Measurements from ENCODE around the gene CDH8.
"Not testable (repeated sequence)": the region's sequence is repeated elsewhere in the genome, so short reads cannot be mapped to it uniquely, and the experiment has no call there.

The CDH8 gene

DNA sequence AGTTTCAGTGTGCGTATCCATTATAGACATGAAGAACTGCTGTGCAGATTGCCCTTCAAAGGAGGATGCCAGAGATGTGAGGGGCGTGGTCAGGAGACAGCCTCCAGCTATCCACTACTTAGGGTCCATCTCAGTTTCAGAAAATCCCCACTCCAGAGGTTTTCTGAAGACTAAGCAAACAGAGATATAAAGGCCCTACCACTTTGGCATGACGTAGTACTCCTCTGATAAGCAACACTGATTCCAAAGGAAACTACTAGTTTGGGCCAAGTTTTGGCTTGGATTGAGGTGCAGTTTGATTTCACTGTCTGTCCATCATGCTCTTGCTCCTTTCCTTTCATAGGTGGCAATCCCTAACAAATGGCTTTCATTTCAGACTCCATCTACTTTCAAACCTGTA, 228.7 kb downstream of the CDH8 start:
- H3K36me3 ChIP-seq (ENCODE audit: insufficient read depth, low read length): no peaks in the 10 kb centered on the region
- no peaks in the 10 kb centered on the region for H3K9me3 ChIP-seq (ENCODE audit: insufficient read depth, low read length, severe bottlenecking)
- H3K27ac ChIP-seq (ENCODE audit: low read length): no peak overlapping the region
- DNase-seq (no peak), ATAC-seq (ENCODE audit: insufficient read depth, low read depth) (no peak)
- no peaks in the 10 kb centered on the region for H3K79me2 ChIP-seq (ENCODE audit: insufficient read depth, low read length)
- no peak overlapping the region for H3K9ac ChIP-seq (ENCODE audit: low read depth, low read length)
- no peaks in the 10 kb centered on the region for H3K27me3 ChIP-seq (ENCODE audit: insufficient read depth, low read length, poor library complexity)
- no peaks in the 10 kb centered on the region for H4K20me1 ChIP-seq (ENCODE audit: insufficient read depth, low read length)
- no peaks in the 10 kb centered on the region for H3K4me1 ChIP-seq (ENCODE audit: insufficient read depth, low read length)
- no peak overlapping the region for H2AFZ ChIP-seq (ENCODE audit: low read depth, low read length)
- TF ChIP-seq EZH2 (IDR thresholded peaks at IDR 0.05; ENCODE audit: borderline replicate concordance, low read depth, low read length, severe bottlenecking): no peak
- TF ChIP-seq, protein P1, sequence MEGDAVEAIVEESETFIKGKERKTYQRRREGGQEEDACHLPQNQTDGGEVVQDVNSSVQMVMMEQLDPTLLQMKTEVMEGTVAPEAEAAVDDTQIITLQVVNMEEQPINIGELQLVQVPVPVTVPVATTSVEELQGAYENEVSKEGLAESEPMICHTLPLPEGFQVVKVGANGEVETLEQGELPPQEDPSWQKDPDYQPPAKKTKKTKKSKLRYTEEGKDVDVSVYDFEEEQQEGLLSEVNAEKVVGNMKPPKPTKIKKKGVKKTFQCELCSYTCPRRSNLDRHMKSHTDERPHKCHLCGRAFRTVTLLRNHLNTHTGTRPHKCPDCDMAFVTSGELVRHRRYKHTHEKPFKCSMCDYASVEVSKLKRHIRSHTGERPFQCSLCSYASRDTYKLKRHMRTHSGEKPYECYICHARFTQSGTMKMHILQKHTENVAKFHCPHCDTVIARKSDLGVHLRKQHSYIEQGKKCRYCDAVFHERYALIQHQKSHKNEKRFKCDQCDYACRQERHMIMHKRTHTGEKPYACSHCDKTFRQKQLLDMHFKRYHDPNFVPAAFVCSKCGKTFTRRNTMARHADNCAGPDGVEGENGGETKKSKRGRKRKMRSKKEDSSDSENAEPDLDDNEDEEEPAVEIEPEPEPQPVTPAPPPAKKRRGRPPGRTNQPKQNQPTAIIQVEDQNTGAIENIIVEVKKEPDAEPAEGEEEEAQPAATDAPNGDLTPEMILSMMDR (IDR thresholded peaks at IDR 0.05; ENCODE audit: borderline replicate concordance, extremely low read depth, low read length, poor library complexity, severe bottlenecking): no peak
- no peak overlapping the region for H3K4me3 ChIP-seq (ENCODE audit: low read depth in 1 of 2, low read length in 2 of 2)
- no peak overlapping the region for H3K4me2 ChIP-seq (ENCODE audit: insufficient read depth, low read length)

DNA sequence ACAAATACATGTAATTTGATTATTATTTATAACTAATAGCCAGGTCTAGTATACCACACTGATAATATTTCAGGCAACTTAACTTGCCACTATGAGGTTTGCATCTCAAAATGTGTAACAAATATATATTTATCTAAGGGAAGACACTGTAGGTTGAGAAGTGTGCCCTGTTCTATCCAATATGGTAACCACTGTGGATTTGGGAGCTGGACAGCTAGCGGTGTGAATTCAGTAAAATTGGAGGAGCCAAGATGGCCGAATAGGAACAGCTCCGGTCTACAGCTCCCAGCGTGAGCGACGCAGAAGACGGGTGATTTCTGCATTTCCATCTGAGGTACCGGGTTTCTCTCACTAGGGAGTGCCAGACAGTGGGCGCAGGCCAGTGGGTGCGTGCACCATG, 235.0 kb downstream of the CDH8 start:
- H3K27ac ChIP-seq (ENCODE audit: low read length); H3K9me3 ChIP-seq (ENCODE audit: insufficient read depth, low read length, severe bottlenecking); H3K4me1 ChIP-seq (ENCODE audit: insufficient read depth, low read length); DNase-seq; H3K36me3 ChIP-seq (ENCODE audit: insufficient read depth, low read length); H2AFZ ChIP-seq (ENCODE audit: low read depth, low read length); ATAC-seq (ENCODE audit: insufficient read depth, low read depth); H3K9ac ChIP-seq (ENCODE audit: low read depth, low read length); H3K79me2 ChIP-seq (ENCODE audit: insufficient read depth, low read length); H3K4me3 ChIP-seq (ENCODE audit: low read depth in 1 of 2, low read length in 2 of 2); H3K27me3 ChIP-seq (ENCODE audit: insufficient read depth, low read length, poor library complexity); H3K4me2 ChIP-seq (ENCODE audit: insufficient read depth, low read length); H4K20me1 ChIP-seq (ENCODE audit: insufficient read depth, low read length): not testable (repeated sequence)

DNA sequence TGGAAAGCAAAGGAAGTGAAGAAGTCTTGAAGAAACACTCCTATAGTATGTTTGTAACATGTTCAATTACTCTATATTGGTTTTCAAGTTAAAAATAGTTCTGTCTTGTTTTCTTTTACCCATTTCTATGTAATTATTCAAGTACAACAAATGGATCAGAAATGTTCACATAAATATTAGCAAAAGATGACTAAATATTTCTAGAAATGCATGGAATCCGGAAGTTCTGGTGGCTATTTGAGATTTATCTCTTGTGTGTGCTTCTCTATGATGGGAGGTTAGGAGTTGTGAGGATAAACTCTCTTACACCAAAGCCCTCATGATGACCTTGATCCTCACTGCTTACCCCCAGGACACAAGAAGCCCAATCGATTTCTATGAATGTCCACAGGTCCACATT, 237.5 kb downstream of the CDH8 start:
- Histone ChIP-seq H2AFZ (ENCODE audit: low read depth, low read length) (no peak overlapping the region), H3K9me3 (ENCODE audit: insufficient read depth, low read length, severe bottlenecking) (no peaks in the 10 kb centered on the region), H3K4me1 (ENCODE audit: insufficient read depth, low read length) (no peaks in the 10 kb centered on the region), H3K27ac (ENCODE audit: low read length) (no peak overlapping the region), H3K4me3 (ENCODE audit: low read depth in 1 of 2, low read length in 2 of 2) (no peak overlapping the region), H4K20me1 (ENCODE audit: insufficient read depth, low read length) (no peaks in the 10 kb centered on the region), H3K4me2 (ENCODE audit: insufficient read depth, low read length) (no peak overlapping the region), H3K79me2 (ENCODE audit: insufficient read depth, low read length) (no peaks in the 10 kb centered on the region), H3K9ac (ENCODE audit: low read depth, low read length) (no peak overlapping the region), H3K27me3 (ENCODE audit: insufficient read depth, low read length, poor library complexity) (no peaks in the 10 kb centered on the region), H3K36me3 (ENCODE audit: insufficient read depth, low read length) (no peaks in the 10 kb centered on the region)
- no peak for ATAC-seq (ENCODE audit: insufficient read depth, low read depth)
- TF ChIP-seq, protein P1 (IDR thresholded peaks at IDR 0.05; ENCODE audit: borderline replicate concordance, extremely low read depth, low read length, poor library complexity, severe bottlenecking): no peak
- TF ChIP-seq EZH2 (IDR thresholded peaks at IDR 0.05; ENCODE audit: borderline replicate concordance, low read depth, low read length, severe bottlenecking): no peak
- no peak for DNase-seq

DNA sequence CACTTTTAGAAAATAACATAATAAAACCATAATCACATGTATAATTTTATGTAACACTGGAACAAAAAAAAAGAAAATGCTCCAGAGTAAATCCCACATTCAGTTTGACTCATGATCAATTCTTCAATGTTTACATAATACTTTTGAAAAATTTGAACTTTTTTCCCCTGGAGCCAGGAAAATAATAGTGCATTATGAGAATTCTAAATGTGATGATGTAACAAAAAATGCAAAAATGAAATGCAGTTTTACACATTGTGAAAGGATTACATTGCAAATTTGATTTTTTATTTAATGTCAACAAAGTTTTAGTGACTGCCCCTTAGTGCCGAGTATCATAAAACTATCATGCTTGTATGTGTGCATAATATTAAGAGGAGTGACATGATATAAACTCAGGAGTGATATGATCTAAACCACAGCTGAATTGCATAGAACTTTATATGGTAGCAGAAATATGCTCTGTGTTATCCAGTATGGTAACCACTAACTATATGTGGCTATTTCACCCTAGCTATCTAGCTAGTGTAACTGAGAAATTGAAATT, 238.2 kb downstream of the CDH8 start:
- DNase-seq: no peak
- Histone ChIP-seq H3K4me1 (ENCODE audit: insufficient read depth, low read length) (no peaks in the 10 kb centered on the region), H3K36me3 (ENCODE audit: insufficient read depth, low read length) (no peaks in the 10 kb centered on the region), H3K9me3 (ENCODE audit: insufficient read depth, low read length, severe bottlenecking) (no peaks in the 10 kb centered on the region), H3K27me3 (ENCODE audit: insufficient read depth, low read length, poor library complexity) (no peaks in the 10 kb centered on the region), H3K27ac (ENCODE audit: low read length) (no peak overlapping the region), H2AFZ (ENCODE audit: low read depth, low read length) (no peak overlapping the region), H3K9ac (ENCODE audit: low read depth, low read length) (no peak overlapping the region), H3K4me2 (ENCODE audit: insufficient read depth, low read length) (no peak overlapping the region), H3K79me2 (ENCODE audit: insufficient read depth, low read length) (no peaks in the 10 kb centered on the region), H3K4me3 (ENCODE audit: low read depth in 1 of 2, low read length in 2 of 2) (no peak overlapping the region), H4K20me1 (ENCODE audit: insufficient read depth, low read length) (no peaks in the 10 kb centered on the region)
- TF ChIP-seq, protein P1 (IDR thresholded peaks at IDR 0.05; ENCODE audit: borderline replicate concordance, extremely low read depth, low read length, poor library complexity, severe bottlenecking): no peak
- no peak for TF ChIP-seq EZH2 (IDR thresholded peaks at IDR 0.05; ENCODE audit: borderline replicate concordance, low read depth, low read length, severe bottlenecking)
- no peak for ATAC-seq (ENCODE audit: insufficient read depth, low read depth)

Measured in DND-41 (cell line).